A673 (cell line): ENCODE results near the gene LRPPRC. TPM values are rescaled to one million over a fixed set of nuclear protein-coding genes. Genes with fewer than 3 reads are reported as not detected.

Source experiments
- BruUV-seq: library from RNA; stranded (reverse); fragments of 400-500 nt; replicated peaks from 2 replicates; lab custom pipeline; 2021; lab: Mats Ljungman, UMichigan
- CTCF ChIA-PET: fragments of 300-600 bp; sonication (Branson Sonifier 250); formaldehyde crosslinking; loops from one replicate; lab custom pipeline; 2022; ENCODE audit warnings: antibody characterized with exemption; lab: Charles Lee
- POLR2A ChIA-PET: fragments of 300-600 bp; sonication (Branson Sonifier 250); formaldehyde crosslinking; loops from one replicate; lab custom pipeline; 2022; ENCODE audit warnings: antibody characterized with exemption; ENCODE audit not compliant: low non-redundant PET; lab: Charles Lee
- DNase-seq: peaks from one replicate; pipeline ENCODE4 v3.0.0-alpha.2; 2015; ENCODE audit warnings: low spot score
- H3K27ac ChIP-seq: fragments of 200-600 bp; sonication (generic); 2 replicates; pipeline ENCODE4 v1.5.1; 2016; ENCODE audit warnings: mixed run types, low read depth, mild to moderate bottlenecking, mixed read lengths, antibody characterized with exemption, low read length; ENCODE audit not compliant: poor library complexity, severe bottlenecking
- H3K27me3 ChIP-seq: fragments of 200-600 bp; sonication (generic); replicated peaks from 2 replicates; pipeline ENCODE4 v1.6.1; 2017; ENCODE audit warnings: mixed run types, low read depth, mild to moderate bottlenecking, mixed read lengths, antibody characterized with exemption, low read length; ENCODE audit not compliant: insufficient read depth, poor library complexity
- H3K36me3 ChIP-seq: fragments of 200-600 bp; sonication (generic); 2 replicates; pipeline ENCODE4 v1.6.1; 2016; ENCODE audit warnings: mixed run types, mild to moderate bottlenecking, mixed read lengths, antibody characterized with exemption, low read length; ENCODE audit not compliant: insufficient read depth, poor library complexity, severe bottlenecking
- H3K4me1 ChIP-seq: fragments of 200-600 bp; sonication (generic); 2 replicates; pipeline ENCODE4 v1.6.1; 2017; ENCODE audit warnings: mixed run types, mild to moderate bottlenecking, mixed read lengths, antibody characterized with exemption, low read length; ENCODE audit not compliant: insufficient read depth, poor library complexity, severe bottlenecking
- H3K4me3 ChIP-seq: fragments of 200-600 bp; sonication (generic); 2 replicates; pipeline ENCODE4 v1.5.1; 2016; ENCODE audit warnings: low read depth, mixed run types, mild to moderate bottlenecking, mixed read lengths, low read length; ENCODE audit not compliant: poor library complexity, severe bottlenecking
- H3K9me3 ChIP-seq: fragments of 200-600 bp; sonication (generic); 2 replicates; pipeline ENCODE4 v1.6.1; 2016; ENCODE audit warnings: mixed run types, low read depth, mild to moderate bottlenecking, mixed read lengths, antibody characterized with exemption, low read length; ENCODE audit not compliant: poor library complexity, severe bottlenecking
- CTCF ChIP-seq: fragments of 300-800, 200-600 bp; sonication (generic); conservative IDR thresholded peaks from 2 replicates; pipeline ENCODE4 v1.5.1; 2017; ENCODE audit warnings: low read depth, mild to moderate bottlenecking, antibody characterized with exemption, low read length, moderate library complexity, mixed read lengths
- EZH2 ChIP-seq: fragments of 200-600 bp; sonication (generic); IDR thresholded peaks from 2 replicates; pipeline ENCODE4 v1.6.1; 2017; ENCODE audit warnings: borderline replicate concordance, low read depth, mild to moderate bottlenecking, mixed read lengths, antibody characterized with exemption, low read length; ENCODE audit not compliant: poor library complexity, severe bottlenecking
- intact Hi-C: fragments of 100-400 bp; cut with micrococcal nuclease; formaldehyde crosslinking; loops from one replicate; pipeline ENCODE4 v1.10.0; 2022; ENCODE audit not compliant: unreplicated experiment
- total RNA-seq: library from RNA; stranded (reverse); gene quantifications from 2 replicates; pipeline ENCODE4 v1.2.3, GENCODE V29; 2021

LRPPRC gene
- total RNA-seq, 1 experiment from 2014 or later: 144 TPM

GRCh38 chr2:44004735-44005602 lies 9.2 kb upstream of the LRPPRC start:
- intact Hi-C loops: no loop called here
- ChIA-PET POLR2A (no interaction called here), CTCF (no interaction called here)

GRCh38 chr2:44001716-44002115 lies 5.9 kb upstream of the LRPPRC start:
- ChIA-PET CTCF (no interaction called here), POLR2A (no interaction called here)
- Histone ChIP-seq H3K9me3 (no peaks in the 10 kb centered on the region), H3K27ac (no peak overlapping the region), H3K4me1 (no peaks in the 10 kb centered on the region), H3K4me3 (no peak overlapping the region), H3K27me3 (peaks cover 16% of the 10 kb centered on the region), H3K36me3 (no peaks in the 10 kb centered on the region)
- BruUV-seq: no TSS peak
- DNase-seq: no peak
- TF ChIP-seq CTCF (no peak), EZH2 (no peak)
- intact Hi-C loops: no loop called here

More at GRCh38 chr2:44004735-44005602, 9.2 kb upstream of the LRPPRC start:
- Histone ChIP-seq H3K27ac (no peak overlapping the region), H3K36me3 (no peaks in the 10 kb centered on the region), H3K27me3 (peaks cover 16% of the 10 kb centered on the region), H3K9me3 (no peaks in the 10 kb centered on the region), H3K4me3 (no peak overlapping the region), H3K4me1 (no peaks in the 10 kb centered on the region)
- TF ChIP-seq EZH2 (no peak), CTCF (no peak)
- BruUV-seq: no TSS peak
- DNase-seq: no peak

GRCh38 chr2:43998263-43998662 lies 2.5 kb upstream of the LRPPRC start:
- peaks cover 5% of the 10 kb centered on the region for H3K36me3 ChIP-seq
- no peak for TF ChIP-seq EZH2
- no peak for TF ChIP-seq CTCF
- H3K27ac ChIP-seq: no peak overlapping the region
- H3K9me3 ChIP-seq: no peaks in the 10 kb centered on the region
- H3K4me3 ChIP-seq: no peak overlapping the region
- intact Hi-C loops: no loop called here
- ChIA-PET CTCF (no interaction called here), POLR2A (no interaction called here)
- peaks cover 16% of the 10 kb centered on the region for H3K27me3 ChIP-seq
- DNase-seq: no peak
- peaks cover 5% of the 10 kb centered on the region for H3K4me1 ChIP-seq
- no TSS peak for BruUV-seq
